GM21529 (cell line): ENCODE data around the gene MRPL36.

Experiments
- ATAC-seq: cut with Tn5 transposase; IDR thresholded peaks from one replicate; pipeline ENCODE4 v1.9.1; 2021; ENCODE audit not compliant: unreplicated experiment

MRPL36 gene

DNA sequence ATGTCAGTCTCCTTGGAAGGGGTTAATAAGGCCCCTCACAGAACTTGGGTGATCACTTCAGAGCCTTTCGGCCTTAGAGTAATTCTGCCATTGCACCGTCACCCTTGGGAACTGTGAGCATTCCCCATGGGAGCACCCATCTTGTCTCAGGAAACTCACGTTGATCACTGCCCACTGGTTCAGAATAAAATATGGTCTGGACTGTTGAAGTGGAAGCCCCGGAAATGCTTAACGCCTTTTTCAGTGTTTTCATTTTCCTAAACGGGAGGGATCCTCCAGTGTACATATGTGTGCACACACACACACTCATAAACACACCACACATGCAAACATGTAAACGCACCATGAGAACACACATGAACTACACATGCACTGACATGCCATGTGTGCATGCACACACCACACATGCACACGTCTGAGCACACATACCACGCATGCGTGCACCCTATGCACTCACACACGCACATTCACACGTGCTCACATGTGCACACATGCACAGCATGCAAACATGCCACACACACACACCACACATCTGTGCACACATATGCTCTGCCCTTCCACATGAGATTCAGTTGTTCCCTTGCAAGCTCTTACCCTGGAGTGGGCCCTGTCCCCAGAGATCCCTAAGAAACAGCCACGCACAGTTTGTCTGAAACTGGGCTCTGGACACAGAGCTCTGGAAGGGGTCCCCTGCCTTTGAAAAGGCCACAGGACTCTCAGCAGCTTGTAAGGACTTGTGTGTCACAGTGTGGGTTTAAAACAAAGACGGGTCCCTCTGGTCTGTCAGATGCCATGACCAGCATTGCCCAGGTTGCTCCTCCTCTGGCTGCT, 17.0 kb downstream of the MRPL36 start:
- peak; percentile 31 for ATAC-seq

DNA sequence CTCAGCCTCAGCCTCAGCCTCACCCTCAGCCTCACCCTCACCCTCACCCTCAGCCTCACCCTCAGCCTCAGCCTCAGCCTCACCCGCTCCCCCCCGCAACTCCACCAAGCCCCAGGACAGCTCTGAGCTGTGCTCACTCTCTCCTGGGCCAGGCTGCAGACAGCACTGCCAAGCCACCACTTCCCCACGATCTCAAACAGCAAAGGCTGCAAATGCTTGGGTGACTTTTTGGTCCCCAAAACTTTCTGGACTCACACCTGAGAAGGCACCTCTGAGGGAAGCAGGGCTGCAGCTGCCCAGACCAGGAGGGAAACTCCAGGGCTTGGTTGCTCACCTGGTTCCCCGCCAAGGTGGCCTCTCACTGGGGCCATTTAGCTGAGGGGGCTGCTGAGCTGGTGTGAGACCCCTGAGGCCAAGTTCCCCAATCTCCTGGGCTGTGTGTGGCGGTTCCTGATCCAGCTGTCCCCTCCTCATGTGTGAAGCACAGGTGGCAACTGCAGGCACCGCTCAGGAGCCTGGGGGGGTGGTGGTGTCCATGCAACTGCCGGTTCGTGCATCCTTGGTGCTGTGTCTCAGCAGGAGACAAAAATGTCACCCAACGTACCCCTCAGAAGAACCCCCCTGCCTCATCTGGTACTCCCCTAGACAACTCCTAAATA, 17.8 kb downstream of the MRPL36 start:
- no peak for ATAC-seq

DNA sequence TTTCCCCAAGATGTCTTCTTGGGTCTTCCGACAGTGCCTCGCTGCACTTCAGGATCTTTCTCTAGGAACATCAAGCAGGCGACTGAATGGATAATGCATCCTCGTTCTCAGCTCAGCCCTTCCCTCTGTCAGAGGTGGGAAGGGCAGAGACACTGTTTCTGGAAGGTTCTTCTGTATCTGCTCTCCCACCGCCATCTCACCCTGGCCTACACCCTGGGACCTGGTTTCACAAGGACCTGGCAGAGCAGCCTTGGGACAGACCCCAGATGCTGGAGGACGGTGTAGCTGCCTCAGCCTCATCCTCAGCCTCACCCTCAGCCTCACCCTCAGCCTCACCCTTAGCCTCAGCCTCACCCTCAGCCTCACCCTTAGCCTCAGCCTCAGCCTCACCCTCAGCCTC, 18.5 kb downstream of the MRPL36 start:
- no peak for ATAC-seq

DNA sequence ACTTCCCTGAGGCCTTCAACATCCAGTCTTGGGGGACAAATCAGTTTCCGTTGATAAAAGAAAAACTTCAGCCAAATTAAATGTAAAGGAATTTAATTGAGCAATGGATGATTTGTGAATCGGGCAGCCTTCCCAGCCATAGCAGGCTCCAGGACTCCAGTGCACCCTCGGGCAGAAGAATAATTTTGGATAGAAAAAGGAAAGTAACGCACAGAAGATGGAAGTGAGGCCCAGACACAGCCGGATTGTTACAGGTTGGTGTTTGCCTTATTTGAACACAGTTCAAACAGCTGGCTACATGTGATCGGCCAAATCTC, 19.1 kb downstream of the MRPL36 start:
- ATAC-seq, result no peak

DNA sequence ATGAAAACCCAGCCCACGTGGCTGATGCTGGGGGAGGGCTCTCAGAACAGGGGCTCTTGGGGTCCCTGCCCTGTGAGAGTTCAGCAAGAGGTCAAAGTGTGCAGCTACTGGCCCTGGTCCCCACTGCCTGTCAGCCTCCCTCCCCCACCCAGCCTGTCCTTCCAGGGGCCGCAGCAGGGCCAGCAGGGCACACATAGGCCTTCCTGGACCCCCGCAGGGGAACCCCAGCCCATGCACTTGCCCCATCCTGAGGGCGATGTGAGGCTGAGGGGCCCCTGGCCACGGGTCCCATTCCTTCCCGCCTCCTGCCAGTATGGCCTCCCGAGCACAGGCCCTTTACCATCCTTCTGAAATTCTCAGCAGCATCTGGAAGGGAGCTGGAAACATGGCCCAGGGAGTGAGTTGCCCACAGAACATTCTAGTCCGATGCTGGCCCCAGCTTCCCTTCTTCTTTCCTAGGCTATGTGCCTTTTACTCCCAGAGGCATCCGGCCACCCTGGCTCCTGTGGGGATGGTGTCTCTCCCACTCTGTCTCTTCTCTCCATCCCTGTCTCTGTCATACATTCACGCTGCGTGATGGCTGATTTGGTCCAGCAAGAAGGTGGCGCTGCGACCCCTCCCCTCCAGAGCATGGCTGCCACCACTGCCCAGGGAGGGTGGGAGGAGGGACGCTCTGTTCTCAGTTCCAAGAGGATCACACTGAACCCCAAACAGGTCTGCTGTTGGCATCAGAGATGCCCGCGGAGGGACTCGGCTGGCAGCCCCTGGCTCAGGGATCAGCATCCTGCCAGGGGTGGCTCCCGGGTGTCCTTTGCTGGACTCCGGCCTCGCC, 19.6 kb downstream of the MRPL36 start:
- ATAC-seq, result no peak

DNA sequence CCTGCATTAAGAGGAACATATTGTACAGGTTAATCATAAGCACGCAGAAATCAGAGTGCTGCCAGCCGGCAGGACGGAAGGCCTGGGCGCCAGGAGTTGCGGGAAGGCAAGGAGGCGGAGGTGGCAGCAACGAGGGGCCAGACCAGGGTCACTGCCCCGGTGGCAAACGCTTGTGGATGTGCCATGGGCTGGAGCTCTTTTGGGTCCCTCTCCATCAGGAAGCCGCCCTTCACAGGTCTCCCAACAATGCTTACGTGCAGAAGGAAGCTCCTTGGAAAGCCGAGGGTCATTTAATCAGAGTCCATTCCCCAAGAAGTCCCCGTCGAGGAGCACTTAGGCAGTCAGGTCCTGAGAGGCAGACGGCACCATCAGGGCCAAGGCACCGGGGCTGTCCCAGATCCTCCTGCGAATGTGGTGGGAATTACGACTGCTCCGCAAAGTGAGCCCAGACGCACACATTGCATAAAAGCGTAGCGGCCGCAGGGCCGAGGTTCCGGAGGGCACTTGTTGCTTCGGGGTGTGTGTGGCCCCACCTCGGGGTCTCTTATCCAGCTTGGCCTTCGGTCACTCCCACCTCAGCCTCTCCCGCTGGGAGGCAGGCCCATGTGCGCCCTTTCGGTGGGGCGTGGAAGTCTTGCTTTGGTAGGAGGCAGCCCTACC, 20.5 kb downstream of the MRPL36 start:
- no peak for ATAC-seq

DNA sequence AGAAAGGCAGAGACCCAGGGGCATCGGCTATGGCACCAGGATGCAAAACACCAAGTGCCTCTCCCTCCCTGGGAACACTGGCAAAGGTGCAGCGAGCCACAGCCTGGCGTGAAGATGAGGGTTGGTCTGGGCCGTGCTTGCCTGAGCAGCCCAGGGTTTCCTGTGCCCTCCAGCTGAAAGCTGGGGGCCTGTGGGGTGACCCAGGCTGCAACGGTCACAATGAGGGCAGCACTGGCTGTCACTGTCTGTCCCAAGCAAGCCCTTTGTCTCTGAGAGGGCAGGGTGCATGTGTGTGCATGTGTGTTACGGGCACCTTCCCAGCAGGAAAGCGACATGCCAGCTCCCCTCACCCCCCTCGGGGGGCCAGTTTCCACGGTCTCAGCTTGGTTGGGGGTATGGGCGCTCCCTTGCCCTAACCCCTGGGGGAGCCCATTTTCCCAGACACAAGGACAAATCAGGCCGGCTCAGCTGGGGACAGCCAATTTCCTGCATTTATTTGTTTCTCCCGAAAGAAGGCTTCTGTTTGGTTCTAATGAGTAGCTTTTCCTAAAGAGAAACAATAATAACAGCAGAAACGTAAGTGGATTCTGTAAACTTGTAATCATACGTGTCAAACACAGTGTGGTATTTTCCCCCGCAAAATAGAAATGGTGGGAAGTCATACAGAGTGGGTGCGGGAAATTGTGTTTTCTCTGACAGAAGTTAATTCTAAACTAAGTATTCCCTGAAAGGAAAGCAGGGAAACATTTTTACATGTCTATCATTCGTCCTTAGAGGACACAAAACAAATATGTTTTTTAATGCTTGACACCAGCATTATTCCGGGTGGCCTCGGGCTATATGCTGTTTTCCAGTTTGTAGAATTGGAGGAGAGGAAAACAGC, 21.3 kb downstream of the MRPL36 start:
- no peak for ATAC-seq

DNA sequence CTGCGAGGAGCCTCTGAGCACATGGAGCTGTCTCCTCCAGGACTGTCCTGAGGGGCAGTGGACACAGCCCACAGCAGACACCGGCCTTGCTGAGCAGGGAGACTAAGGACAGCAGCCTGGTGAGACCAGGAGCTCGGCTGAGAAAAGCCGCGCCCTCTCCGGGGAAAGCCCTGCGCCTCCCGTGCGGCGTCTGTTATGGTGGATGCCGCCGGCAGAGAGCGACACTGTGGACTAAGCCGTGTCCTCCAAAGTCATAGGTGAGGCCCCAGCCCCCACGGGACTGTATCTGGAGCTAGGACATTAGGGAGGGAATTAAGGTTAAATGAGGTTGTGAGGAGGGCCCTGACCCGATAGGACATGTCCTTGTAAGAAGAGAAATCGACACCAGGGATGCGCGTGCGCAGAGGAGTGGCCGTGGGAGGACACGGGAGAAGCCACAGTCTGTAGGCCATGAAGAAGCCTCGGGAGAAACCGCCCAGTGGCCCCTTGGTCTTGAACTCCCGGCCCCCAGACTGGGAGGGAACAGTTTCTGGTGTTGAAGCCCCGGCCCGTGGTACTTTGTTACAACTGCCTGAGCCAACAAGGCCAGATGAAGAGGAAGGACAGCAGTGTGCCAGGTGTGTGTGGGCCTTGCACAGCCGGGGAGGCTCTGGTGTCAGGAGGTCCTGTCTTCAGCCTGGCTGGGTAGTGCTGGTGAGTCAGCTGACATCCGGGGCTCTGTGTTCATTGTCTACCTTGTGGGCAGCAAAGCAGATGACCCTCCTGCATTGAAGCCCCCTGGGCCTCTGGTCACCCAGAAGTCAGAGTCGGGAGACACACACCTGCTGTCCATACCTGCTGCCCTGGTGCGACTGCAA, 22.1 kb downstream of the MRPL36 start:
- ATAC-seq, result no peak

DNA sequence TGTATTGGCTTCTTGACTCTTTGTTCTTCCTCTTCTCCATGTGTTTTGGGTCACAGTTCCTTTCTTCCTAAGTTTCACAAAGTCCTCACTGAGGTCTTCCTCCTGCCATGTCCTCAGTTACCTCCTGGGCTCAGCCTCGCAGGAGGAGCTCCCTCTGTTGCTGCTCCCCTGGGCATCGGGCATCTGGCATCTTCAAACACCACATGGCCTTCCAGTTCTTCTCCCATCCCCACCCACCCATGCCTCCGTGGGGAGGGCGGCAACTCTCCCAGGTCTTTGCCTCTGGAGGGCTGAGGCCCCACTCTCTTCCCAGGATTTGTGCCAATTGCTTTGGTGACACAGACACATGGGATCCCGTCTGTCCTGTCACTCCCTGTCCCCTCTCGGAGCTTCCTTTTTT, 22.8 kb downstream of the MRPL36 start:
- no peak for ATAC-seq

DNA sequence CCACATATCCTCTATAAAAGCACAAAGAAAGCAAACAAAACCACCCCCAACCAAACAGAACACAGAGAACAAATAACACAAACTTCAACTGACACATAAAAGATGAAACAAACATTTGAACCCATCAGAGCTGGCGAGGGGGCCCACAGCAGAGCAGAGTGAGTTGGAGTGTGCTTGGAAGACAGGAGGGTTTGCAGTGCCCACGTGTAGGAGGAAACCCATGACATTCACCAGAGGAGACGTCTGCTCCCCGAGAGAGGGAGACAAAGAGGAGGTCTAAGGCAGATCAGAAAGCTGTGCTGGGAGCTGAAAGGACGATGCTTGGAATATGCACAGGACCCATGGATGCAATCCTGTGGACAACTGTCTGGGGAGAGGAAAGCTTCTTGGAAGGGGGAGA, 27.0 kb downstream of the MRPL36 start:
- ATAC-seq, result no peak

DNA sequence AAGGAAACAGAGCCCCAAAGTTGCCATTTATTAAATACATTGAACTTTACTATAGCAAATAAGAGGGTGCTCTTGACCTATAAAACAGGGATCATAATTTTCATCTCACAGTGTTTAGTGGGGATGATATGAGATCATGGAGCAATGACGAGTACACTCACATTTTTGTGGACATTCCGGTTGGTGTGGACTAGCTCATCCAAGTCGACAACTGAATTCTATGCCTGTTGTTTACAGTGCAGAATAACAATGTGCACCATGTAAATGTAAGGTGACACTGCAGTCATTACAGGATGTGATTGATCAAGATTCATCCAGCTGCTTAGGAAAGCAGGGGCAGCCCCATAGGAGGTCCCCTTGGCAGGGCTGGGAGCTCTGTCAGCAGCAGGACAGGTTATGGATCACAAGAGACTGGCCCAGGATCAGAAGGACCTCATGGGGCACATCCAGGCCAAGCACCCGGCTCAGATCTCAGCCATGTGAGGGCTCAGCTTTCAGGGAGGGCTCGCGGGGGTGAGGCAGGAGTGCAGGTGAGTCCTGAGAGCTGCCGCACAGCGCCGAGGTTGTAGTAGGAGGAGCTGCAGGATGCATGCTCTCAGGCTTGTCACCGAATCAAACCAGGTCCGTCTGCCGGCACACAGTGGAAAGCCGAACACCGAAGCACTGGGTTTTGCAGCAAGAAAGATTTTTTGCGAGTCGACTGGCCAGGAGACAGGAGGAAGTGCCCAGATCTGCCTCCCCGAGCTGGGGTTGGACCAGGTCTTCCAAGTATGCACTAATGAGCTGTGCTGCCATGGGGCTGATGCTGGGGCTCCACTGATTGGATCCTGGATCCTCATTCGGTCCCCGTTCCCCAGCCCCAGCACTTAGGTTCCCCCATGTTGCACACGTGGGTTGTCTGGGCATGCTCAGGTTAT, 28.2 kb downstream of the MRPL36 start:
- ATAC-seq, result no peak

DNA sequence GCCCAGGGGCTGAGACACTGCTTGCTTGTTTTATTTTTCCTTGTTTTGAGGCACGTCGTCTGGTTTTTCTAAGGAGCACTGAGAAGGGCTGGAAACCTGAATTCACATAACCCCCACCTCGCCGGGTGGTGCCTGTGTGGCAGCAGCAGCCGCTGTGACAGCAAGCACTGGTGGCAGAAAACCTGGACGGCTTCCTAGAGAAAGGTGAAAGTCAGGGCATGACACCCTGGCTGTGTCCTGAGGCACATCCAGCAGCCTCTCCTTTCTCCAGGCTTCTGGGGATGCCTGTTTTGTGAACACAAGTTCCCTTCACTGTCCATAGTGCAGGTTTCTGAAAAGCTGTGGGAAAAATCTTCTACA, 29.2 kb downstream of the MRPL36 start:
- no peak for ATAC-seq

DNA sequence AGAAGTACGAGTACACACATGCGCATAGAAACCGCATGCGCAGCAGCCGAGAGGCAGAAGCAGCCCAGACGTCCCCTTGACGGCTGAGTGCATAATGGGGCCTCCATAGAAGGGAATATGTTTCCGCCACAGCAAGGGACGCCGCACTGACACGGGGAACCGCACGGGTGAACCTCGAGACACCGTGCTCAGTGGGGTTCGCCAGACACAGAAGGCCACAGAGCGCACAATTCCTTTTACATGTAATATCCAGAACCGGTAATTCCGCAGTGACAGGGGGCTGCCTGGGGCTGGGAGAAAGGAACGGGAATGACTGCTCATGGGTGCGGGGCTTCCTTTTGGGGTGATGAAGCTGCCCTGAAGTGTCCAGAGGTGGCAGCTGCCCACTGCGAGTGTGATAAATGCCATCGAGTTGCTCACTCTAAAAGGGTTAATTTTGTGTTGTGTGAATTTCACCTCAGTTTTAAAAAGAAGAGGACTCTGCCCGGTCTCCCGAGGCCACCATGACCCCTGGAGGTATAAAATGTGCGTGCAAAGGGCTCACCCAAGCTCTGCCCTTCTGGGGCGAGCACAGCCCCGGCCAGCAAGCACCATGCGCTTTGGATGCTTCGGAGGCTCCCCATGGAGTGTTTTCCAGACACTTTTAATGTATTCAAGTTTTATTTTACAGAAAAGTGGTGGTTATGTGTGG, 29.7 kb downstream of the MRPL36 start:
- ATAC-seq, result no peak

DNA sequence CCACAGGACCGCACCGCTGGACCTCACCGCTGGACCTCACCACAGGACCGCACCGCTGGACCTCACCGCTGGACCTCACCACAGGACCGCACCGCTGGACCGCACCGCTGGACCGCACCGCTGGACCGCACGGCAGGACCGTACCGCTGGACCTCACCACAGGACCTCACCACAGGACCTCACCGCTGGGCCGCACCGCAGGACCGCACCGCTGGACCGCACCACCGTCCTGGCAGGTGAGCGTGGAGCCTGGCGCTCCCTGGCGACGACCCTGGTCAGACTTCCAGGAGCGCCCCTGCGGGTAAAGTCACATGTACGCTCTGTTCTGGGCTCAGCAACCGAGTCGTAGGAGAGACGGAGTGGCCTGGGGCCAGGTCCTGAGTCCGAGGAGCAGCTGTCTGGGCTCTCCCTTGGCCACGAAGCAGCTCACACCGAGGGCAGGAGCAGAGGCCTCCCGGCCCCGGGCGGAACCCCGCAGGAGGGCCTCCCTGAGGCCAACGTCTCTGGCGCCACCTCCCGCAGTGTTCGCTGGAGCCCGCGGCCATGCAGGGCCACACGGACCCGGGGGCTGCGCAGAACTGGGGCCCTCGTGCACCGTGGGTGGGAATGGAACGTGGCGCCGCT, 30.5 kb downstream of the MRPL36 start:
- no peak for ATAC-seq

DNA sequence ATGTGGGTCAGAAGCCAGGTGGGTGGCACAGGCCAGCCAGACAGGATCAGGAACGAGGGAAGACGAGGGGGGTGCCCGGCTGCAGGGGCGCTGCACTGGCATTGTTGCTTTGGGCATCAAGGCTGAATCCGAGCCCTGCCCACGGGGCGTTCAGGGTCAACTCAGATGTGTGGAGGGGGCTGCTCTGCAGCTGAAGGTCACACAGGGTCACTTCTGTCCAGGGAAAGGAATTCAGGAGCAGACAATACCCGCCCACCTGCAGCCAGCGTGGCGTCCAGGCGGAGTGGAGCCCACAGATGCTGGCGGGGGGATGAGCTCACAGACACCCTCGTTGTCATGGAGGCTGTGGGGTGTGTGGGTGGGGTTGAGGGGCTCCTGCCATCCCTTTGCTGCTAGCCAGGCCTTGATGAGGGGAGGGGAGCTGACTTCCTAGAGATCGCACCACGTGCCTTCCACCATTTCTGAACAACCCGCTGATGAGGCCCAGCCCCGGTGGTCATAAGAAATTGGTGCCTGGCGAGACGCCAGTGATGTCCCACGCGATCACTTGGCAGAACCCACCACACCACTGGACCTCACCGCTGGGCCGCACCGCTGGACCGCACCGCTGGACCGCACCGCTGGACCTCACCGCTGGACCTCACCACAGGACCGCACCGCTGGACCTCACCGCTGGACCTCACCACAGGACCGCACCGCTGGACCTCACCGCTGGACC, 31.2 kb downstream of the MRPL36 start:
- no peak for ATAC-seq

DNA sequence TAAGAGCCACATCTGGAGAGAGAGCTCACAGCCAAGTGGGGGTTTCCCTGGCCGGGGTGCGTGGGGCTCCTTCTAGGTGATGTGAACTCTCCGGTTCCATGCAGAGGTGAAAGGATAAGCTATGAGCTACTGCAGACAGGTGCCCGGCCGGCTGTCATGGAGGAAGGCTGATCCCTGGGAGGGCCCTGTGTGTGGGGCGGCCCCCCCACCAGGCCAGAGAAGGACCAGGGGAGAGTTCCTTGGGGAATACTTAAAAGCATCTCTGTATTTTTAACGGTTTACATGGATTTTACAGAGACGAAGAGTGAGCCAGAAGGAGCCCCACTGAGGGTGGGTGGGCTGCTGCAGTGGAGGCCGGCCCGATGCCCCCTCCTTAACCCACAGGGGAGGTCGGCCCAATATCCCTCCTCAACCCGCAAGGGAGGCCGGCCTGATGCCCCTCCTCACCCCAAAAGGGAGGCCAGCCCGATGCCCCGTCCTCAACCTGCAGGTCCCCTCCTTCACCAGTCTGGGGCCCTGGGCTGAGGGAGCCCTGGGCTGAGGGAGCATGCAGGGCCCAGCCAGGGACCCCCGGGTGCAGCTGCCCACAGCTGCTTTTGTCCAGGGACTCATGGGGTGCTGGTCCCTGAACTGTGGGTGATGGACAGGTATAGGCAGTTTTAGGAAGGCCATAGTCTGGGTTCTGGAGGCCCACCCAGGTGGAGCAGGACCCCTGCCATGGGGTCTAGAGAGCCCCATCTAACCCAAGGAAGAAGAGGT, 31.9 kb downstream of the MRPL36 start:
- no peak for ATAC-seq
